ENCODE results near the gene C1QTNF5.

DNA sequence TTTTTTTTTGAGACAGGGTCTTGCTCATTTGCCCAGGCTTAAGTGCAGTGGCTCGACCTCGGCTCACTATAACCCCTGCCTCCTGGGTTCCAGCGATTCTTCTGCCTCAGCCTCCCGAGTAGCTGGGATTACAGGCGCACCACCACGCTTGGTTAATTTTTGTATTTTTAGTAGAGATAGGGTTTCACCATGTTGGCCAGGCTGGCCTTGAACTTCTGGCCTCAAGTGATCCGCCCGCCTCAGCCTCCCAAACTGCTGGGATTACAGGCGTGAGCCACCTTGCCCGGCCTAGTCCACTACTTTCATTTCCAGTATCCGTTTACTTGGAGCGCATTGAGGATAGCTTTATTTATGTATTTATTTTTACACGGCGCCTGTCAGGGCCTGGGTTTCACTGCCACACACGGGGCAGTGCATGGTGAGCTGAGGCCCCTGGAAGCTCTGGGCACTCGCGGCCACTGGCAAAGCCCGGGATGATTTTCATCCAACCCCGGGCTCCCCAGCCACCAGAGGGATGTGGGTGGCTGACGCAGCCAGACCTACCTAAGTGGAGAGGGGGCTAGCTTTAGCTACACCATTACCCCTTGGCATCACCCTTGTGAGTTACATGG is 17.7 kb downstream of the C1QTNF5 start:
- TF ChIP-seq, protein P1, sequence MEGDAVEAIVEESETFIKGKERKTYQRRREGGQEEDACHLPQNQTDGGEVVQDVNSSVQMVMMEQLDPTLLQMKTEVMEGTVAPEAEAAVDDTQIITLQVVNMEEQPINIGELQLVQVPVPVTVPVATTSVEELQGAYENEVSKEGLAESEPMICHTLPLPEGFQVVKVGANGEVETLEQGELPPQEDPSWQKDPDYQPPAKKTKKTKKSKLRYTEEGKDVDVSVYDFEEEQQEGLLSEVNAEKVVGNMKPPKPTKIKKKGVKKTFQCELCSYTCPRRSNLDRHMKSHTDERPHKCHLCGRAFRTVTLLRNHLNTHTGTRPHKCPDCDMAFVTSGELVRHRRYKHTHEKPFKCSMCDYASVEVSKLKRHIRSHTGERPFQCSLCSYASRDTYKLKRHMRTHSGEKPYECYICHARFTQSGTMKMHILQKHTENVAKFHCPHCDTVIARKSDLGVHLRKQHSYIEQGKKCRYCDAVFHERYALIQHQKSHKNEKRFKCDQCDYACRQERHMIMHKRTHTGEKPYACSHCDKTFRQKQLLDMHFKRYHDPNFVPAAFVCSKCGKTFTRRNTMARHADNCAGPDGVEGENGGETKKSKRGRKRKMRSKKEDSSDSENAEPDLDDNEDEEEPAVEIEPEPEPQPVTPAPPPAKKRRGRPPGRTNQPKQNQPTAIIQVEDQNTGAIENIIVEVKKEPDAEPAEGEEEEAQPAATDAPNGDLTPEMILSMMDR (IDR thresholded peaks at IDR 0.05), result no peak
- TF ChIP-seq ZFX (IDR thresholded peaks at IDR 0.05; ENCODE audit: borderline replicate concordance), result no peak
